Activated naive CD4-positive, alpha-beta T cell treated with anti-CD3 and anti-CD28 coated beads, Interleukin-2, amount 10 ng/mL, durations not matched to agents 7 days and 5 days (primary cell): ENCODE data around the gene CNIH3.

Experiments used
- CTCF ChIA-PET: fragments of 350-600 bp; sonication (Branson Sonifier 250); formaldehyde crosslinking; loops from one replicate; lab custom pipeline; 2021; ENCODE audit warnings: antibody characterized with exemption; lab: Charles Lee
- DNase-seq: peaks from one replicate; pipeline ENCODE4 v3.0.0-alpha.2; 2020
- H3K27ac Mint-ChIP-seq: one replicate; pipeline ENCODE4 v1.8.0; 2021; ENCODE audit warnings: mild to moderate bottlenecking, moderate library complexity, mixed read lengths
- H3K27me3 Mint-ChIP-seq: one replicate; pipeline ENCODE4 v1.8.0; 2021; ENCODE audit warnings: mild to moderate bottlenecking, mixed read lengths
- H3K36me3 Mint-ChIP-seq: one replicate; pipeline ENCODE4 v1.8.0; 2021; ENCODE audit warnings: mixed read lengths
- H3K4me1 Mint-ChIP-seq: one replicate; pipeline ENCODE4 v1.8.0; 2021; ENCODE audit warnings: mixed read lengths
- H3K4me3 Mint-ChIP-seq: one replicate; pipeline ENCODE4 v1.8.0; 2021; ENCODE audit warnings: mild to moderate bottlenecking, moderate library complexity, mixed read lengths
- H3K9me3 Mint-ChIP-seq: one replicate; pipeline ENCODE4 v1.8.0; 2021; ENCODE audit warnings: mixed read lengths

Gene CNIH3

GRCh38 chr1:224714553-224714952 lies 98.4 kb downstream of the CNIH3 start:
- DNase-seq = no peak
- H3K4me1 Mint-ChIP-seq = peaks cover 15% of the 10 kb centered on the region
- no peaks in the 10 kb centered on the region for H3K9me3 Mint-ChIP-seq
- no peak overlapping the region for H3K27ac Mint-ChIP-seq
- no peak overlapping the region for H3K4me3 Mint-ChIP-seq
- peaks cover 33% of the 10 kb centered on the region for H3K27me3 Mint-ChIP-seq
- CTCF ChIA-PET = interaction anchor here (1.7 kb wide), 1 partner anchor 208 kb away, joined by 3 read pairs; no protein-coding TSS in a partner anchor
- no peaks in the 10 kb centered on the region for H3K36me3 Mint-ChIP-seq

- Mint-ChIP-seq H3K27me3 (peaks cover 58% of the 10 kb centered on the region), H3K27ac (no peak overlapping the region), H3K4me3 (no peak overlapping the region), H3K9me3 (no peaks in the 10 kb centered on the region), H3K4me1 (peaks cover 15% of the 10 kb centered on the region), H3K36me3 (no peaks in the 10 kb centered on the region)
- CTCF ChIA-PET = no interaction called here
- DNase-seq = no peak
Observed at GRCh38 chr1:224718470-224719053, 102.4 kb downstream of the CNIH3 start.

GRCh38 chr1:224719716-224720115 lies 103.6 kb downstream of the CNIH3 start:
- Mint-ChIP-seq H3K4me1 (peaks cover 15% of the 10 kb centered on the region), H3K36me3 (no peaks in the 10 kb centered on the region), H3K9me3 (no peaks in the 10 kb centered on the region), H3K4me3 (no peak overlapping the region), H3K27ac (no peak overlapping the region), H3K27me3 (peaks cover 65% of the 10 kb centered on the region)
- CTCF ChIA-PET = no interaction called here
- DNase-seq = no peak

- Mint-ChIP-seq H3K4me1 (peaks cover 15% of the 10 kb centered on the region), H3K4me3 (no peak overlapping the region), H3K27ac (no peak overlapping the region), H3K9me3 (no peaks in the 10 kb centered on the region), H3K36me3 (no peaks in the 10 kb centered on the region), H3K27me3 (peaks cover 60% of the 10 kb centered on the region)
- no peak for DNase-seq
- CTCF ChIA-PET = no interaction called here
Observed at GRCh38 chr1:224720216-224720615, 104.1 kb downstream of the CNIH3 start.

GRCh38 chr1:224721000-224721399 lies 104.9 kb downstream of the CNIH3 start:
- CTCF ChIA-PET = interaction anchor here (0.9 kb wide), 1 partner anchor 130 kb away, joined by 3 read pairs; no protein-coding TSS in a partner anchor
- H3K27ac Mint-ChIP-seq = no peak overlapping the region
- H3K4me3 Mint-ChIP-seq = no peak overlapping the region
- H3K27me3 Mint-ChIP-seq = peaks cover 56% of the 10 kb centered on the region
- peaks cover 15% of the 10 kb centered on the region for H3K4me1 Mint-ChIP-seq
- H3K9me3 Mint-ChIP-seq = no peaks in the 10 kb centered on the region
- no peaks in the 10 kb centered on the region for H3K36me3 Mint-ChIP-seq
- DNase-seq = no peak

- Mint-ChIP-seq H3K4me3 (no peak overlapping the region), H3K9me3 (no peaks in the 10 kb centered on the region), H3K27me3 (peaks cover 50% of the 10 kb centered on the region), H3K4me1 (peaks cover 15% of the 10 kb centered on the region), H3K36me3 (no peaks in the 10 kb centered on the region), H3K27ac (no peak overlapping the region)
- CTCF ChIA-PET = no interaction called here
- DNase-seq = no peak
Observed at GRCh38 chr1:224722838-224723237, 106.7 kb downstream of the CNIH3 start.

GRCh38 chr1:224724566-224724965 lies 108.4 kb downstream of the CNIH3 start:
- Mint-ChIP-seq H3K4me3 (no peak overlapping the region), H3K4me1 (no peaks in the 10 kb centered on the region), H3K36me3 (no peaks in the 10 kb centered on the region), H3K9me3 (no peaks in the 10 kb centered on the region), H3K27me3 (peaks cover 39% of the 10 kb centered on the region), H3K27ac (no peak overlapping the region)
- CTCF ChIA-PET = no interaction called here
- DNase-seq = no peak

GRCh38 chr1:224726441-224727182 lies 110.5 kb downstream of the CNIH3 start:
- Mint-ChIP-seq H3K4me1 (no peaks in the 10 kb centered on the region), H3K27ac (no peak overlapping the region), H3K36me3 (no peaks in the 10 kb centered on the region), H3K4me3 (no peak overlapping the region), H3K27me3 (peaks cover 33% of the 10 kb centered on the region), H3K9me3 (no peaks in the 10 kb centered on the region)
- CTCF ChIA-PET = interaction anchor here (1.8 kb wide), 1 partner anchor 124 kb away, joined by 5 read pairs; no protein-coding TSS in a partner anchor
- no peak for DNase-seq

- Mint-ChIP-seq H3K4me3 (no peak overlapping the region), H3K9me3 (no peaks in the 10 kb centered on the region), H3K36me3 (no peaks in the 10 kb centered on the region), H3K4me1 (no peaks in the 10 kb centered on the region), H3K27ac (no peak overlapping the region), H3K27me3 (peaks cover 30% of the 10 kb centered on the region)
- CTCF ChIA-PET = interaction anchor here (1.8 kb wide), 1 partner anchor 123 kb away, joined by 5 read pairs; no protein-coding TSS in a partner anchor
- no peak for DNase-seq
Observed at GRCh38 chr1:224727351-224728289, 111.5 kb downstream of the CNIH3 start.

GRCh38 chr1:224730540-224730939 lies 114.4 kb downstream of the CNIH3 start:
- Mint-ChIP-seq H3K9me3 (no peaks in the 10 kb centered on the region), H3K27me3 (peaks cover 38% of the 10 kb centered on the region), H3K27ac (no peak overlapping the region), H3K4me3 (no peak overlapping the region), H3K36me3 (no peaks in the 10 kb centered on the region), H3K4me1 (peaks cover 15% of the 10 kb centered on the region)
- no peak for DNase-seq
- CTCF ChIA-PET = no interaction called here

GRCh38 chr1:224730965-224731364 lies 114.8 kb downstream of the CNIH3 start:
- no peak overlapping the region for H3K4me3 Mint-ChIP-seq
- H3K27ac Mint-ChIP-seq = no peak overlapping the region
- CTCF ChIA-PET = no interaction called here

GRCh38 chr1:224731633-224732032 lies 115.5 kb downstream of the CNIH3 start:
- Mint-ChIP-seq H3K4me1 (peaks cover 15% of the 10 kb centered on the region), H3K4me3 (no peak overlapping the region), H3K36me3 (no peaks in the 10 kb centered on the region), H3K27me3 (peaks cover 47% of the 10 kb centered on the region), H3K27ac (no peak overlapping the region), H3K9me3 (no peaks in the 10 kb centered on the region)
- CTCF ChIA-PET = interaction anchor here (1.1 kb wide), 2 partner anchors 10 to 119 kb away, joined by 3 read pairs; no protein-coding TSS in a partner anchor
- DNase-seq = no peak

More at GRCh38 chr1:224730965-224731364, 114.8 kb downstream of the CNIH3 start:
- no peaks in the 10 kb centered on the region for H3K36me3 Mint-ChIP-seq
- DNase-seq = no peak
- peaks cover 40% of the 10 kb centered on the region for H3K27me3 Mint-ChIP-seq
- no peaks in the 10 kb centered on the region for H3K9me3 Mint-ChIP-seq
- H3K4me1 Mint-ChIP-seq = peaks cover 15% of the 10 kb centered on the region

- Mint-ChIP-seq H3K27me3 (peaks cover 52% of the 10 kb centered on the region), H3K27ac (no peak overlapping the region), H3K4me3 (no peak overlapping the region), H3K4me1 (peaks cover 17% of the 10 kb centered on the region), H3K36me3 (no peaks in the 10 kb centered on the region), H3K9me3 (no peaks in the 10 kb centered on the region)
- no peak for DNase-seq
- CTCF ChIA-PET = interaction anchor here (1.1 kb wide), 2 partner anchors 10 to 118 kb away, joined by 3 read pairs; no protein-coding TSS in a partner anchor
Observed at GRCh38 chr1:224732377-224733026, 116.4 kb downstream of the CNIH3 start.
